ENCODE measurements around the gene EVC2.

EVC2 gene

GRCh38 chr4:5753366-5753765 is 45.0 kb upstream of the EVC2 start:
- no peak for TF ChIP-seq CTCF (IDR thresholded peaks at IDR 0.05; ENCODE audit: poor library complexity, severe bottlenecking)
- no peak overlapping the region for H3K4me3 ChIP-seq (ENCODE audit: severe bottlenecking)
- ATAC-seq (ENCODE audit: low read depth), result no peak
- DNase-seq (ENCODE audit: low spot score), result no peak
- H3K36me3 ChIP-seq (ENCODE audit: low read depth), result peaks cover 73% of the 10 kb centered on the region
- H3K9me3 ChIP-seq (ENCODE audit: severe bottlenecking), result no peaks in the 10 kb centered on the region
- H3K27me3 ChIP-seq (ENCODE audit: insufficient read depth, poor library complexity, severe bottlenecking), result no peaks in the 10 kb centered on the region
- peak overlapping the region; percentile 84 for H3K27ac ChIP-seq (ENCODE audit: poor library complexity, severe bottlenecking)
- peaks cover 50% of the 10 kb centered on the region for H3K4me1 ChIP-seq (ENCODE audit: insufficient read depth, poor library complexity, severe bottlenecking)

DNA sequence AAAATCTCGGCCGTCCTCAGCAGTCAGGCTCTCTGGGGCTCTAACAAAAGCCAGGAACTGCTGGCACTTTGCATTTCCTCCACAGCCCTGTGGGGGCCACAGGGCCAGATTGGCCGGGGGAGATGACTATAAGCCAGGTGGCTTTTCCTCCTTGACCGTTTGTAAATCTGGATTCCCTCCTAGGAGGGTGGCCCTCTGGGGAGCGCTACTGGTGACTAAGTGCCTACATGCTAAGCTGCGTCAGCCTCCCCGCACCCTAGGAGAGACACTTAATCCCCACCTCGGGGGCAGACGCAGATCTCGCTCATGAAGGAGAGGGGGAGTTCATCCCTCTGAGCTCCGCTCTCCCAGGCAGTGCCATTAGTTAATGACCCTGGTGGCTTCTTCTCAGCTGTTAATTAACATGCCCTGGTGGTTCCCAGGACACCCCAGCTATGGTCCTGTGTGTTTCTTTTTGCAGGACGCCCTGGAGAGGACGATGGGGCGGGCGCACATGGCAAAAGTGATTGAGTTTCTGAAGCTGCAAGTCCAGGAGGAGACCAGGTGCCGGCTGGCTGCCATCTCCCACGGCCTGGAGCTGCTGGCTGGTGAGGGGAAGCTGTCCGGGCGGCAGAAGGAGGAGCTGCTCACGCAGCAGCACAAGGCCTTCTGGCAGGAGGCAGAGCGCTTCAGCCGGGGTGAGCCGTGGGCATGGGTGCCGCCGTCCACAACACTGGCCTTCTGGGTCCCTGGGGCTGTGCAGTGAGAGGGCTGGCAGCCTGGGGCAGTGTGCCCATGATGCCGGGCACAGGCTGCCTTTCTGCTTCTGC is 44.2 kb upstream of the EVC2 start:
- ATAC-seq (ENCODE audit: low read depth) (no peak), DNase-seq (ENCODE audit: low spot score) (no peak)
- no peak for TF ChIP-seq CTCF (IDR thresholded peaks at IDR 0.05; ENCODE audit: poor library complexity, severe bottlenecking)
- H3K4me1 ChIP-seq (ENCODE audit: insufficient read depth, poor library complexity, severe bottlenecking), result peaks cover 48% of the 10 kb centered on the region
- H3K27me3 ChIP-seq (ENCODE audit: insufficient read depth, poor library complexity, severe bottlenecking), result no peaks in the 10 kb centered on the region
- H3K36me3 ChIP-seq (ENCODE audit: low read depth), result peaks cover 66% of the 10 kb centered on the region
- H3K9me3 ChIP-seq (ENCODE audit: severe bottlenecking), result no peaks in the 10 kb centered on the region
- H3K27ac ChIP-seq (ENCODE audit: poor library complexity, severe bottlenecking), result peak overlapping the region; percentile 84
- no peak overlapping the region for H3K4me3 ChIP-seq (ENCODE audit: severe bottlenecking)

DNA sequence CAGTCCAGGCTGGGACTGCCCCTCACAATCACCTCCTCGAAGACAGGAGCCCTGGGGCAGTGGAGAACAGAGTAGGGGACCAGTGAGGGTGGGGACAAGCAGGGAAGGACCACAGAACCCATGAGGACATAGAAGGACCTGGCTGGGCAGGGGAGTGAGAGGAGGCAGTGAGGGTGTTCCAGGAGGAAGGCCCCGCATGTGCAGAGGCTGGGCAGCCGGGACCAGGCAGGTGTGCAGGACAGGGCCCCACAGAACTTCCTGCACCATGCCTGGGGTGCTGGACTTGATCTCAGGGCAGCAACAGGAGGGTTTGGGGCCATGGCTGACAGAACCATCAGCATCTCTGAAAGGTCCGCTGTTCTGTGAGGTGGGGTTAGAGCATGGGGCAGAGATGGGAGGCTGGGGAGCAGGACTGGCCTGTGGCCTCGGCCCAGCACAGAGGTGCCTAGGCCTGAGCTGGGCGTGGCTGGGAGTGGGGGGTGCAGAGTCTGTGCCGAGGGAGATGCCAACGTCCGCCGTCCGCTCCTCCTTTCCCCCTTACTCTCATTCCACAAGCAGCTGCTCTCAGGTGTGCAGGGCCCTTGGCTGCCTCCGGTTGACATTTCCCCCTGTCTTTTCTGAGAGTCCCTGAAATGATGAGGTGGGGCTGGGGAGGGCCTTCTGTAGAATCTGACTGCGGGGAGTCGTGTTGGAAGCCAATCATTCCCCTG is 43.5 kb upstream of the EVC2 start:
- Histone ChIP-seq H3K4me3 (ENCODE audit: severe bottlenecking) (no peak overlapping the region), H3K4me1 (ENCODE audit: insufficient read depth, poor library complexity, severe bottlenecking) (peaks cover 54% of the 10 kb centered on the region), H3K9me3 (ENCODE audit: severe bottlenecking) (no peaks in the 10 kb centered on the region), H3K27ac (ENCODE audit: poor library complexity, severe bottlenecking) (peak overlapping the region; percentile 84), H3K36me3 (ENCODE audit: low read depth) (peaks cover 59% of the 10 kb centered on the region), H3K27me3 (ENCODE audit: insufficient read depth, poor library complexity, severe bottlenecking) (no peaks in the 10 kb centered on the region)
- no peak for TF ChIP-seq CTCF (IDR thresholded peaks at IDR 0.05; ENCODE audit: poor library complexity, severe bottlenecking)
- DNase-seq (ENCODE audit: low spot score) (no peak), ATAC-seq (ENCODE audit: low read depth) (no peak)

DNA sequence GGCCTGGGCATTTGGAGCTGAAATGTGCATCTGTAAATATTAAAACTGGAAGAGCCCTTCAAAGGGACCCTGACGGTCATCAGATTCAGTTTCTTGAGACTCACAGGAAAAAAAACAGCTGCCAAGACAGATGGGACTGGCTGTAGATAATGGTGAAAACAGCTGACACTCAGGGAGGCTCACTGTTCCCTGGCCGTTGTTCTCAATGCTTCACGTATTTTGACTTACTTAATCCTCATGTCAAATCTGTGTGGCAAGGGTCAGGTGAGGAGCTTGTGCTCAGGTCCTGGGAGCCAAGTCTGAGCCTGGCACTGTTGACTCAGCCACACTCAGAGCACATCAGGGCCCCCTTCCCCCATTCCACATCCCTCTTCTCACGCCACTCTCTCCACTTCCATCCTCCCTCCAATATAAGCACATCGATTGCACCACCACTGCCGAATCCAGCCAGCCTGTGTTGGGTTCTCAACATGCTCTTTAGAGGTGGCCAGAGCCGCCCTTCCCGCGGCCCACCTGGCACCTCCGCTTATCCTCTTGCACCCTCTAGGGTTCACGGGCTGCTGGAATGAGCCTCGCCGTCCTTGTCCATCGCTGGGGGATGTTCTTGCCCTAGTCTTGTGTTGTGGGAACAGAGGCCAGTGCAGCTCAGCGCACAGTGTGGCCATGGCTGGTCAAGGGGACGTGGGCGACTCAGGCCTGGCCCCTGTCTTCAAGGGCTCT is 42.7 kb upstream of the EVC2 start:
- Histone ChIP-seq H3K36me3 (ENCODE audit: low read depth) (peaks cover 55% of the 10 kb centered on the region), H3K4me3 (ENCODE audit: severe bottlenecking) (no peak overlapping the region), H3K9me3 (ENCODE audit: severe bottlenecking) (no peaks in the 10 kb centered on the region), H3K4me1 (ENCODE audit: insufficient read depth, poor library complexity, severe bottlenecking) (peaks cover 57% of the 10 kb centered on the region), H3K27me3 (ENCODE audit: insufficient read depth, poor library complexity, severe bottlenecking) (no peaks in the 10 kb centered on the region), H3K27ac (ENCODE audit: poor library complexity, severe bottlenecking) (peak overlapping the region; percentile 84)
- DNase-seq (ENCODE audit: low spot score) (no peak), ATAC-seq (ENCODE audit: low read depth) (peak; percentile 30)
- TF ChIP-seq CTCF (IDR thresholded peaks at IDR 0.05; ENCODE audit: poor library complexity, severe bottlenecking), result no peak

Data from RWPE2 (cell line).